Measurements from ENCODE around the gene BICRA.
A peak's percentile ranks its signal among the peaks of the same experiment; 100 is the strongest.
"Not testable (repeated sequence)": the region's sequence is repeated elsewhere in the genome, so short reads cannot be mapped to it uniquely, and the experiment has no call there.

BICRA gene

DNA sequence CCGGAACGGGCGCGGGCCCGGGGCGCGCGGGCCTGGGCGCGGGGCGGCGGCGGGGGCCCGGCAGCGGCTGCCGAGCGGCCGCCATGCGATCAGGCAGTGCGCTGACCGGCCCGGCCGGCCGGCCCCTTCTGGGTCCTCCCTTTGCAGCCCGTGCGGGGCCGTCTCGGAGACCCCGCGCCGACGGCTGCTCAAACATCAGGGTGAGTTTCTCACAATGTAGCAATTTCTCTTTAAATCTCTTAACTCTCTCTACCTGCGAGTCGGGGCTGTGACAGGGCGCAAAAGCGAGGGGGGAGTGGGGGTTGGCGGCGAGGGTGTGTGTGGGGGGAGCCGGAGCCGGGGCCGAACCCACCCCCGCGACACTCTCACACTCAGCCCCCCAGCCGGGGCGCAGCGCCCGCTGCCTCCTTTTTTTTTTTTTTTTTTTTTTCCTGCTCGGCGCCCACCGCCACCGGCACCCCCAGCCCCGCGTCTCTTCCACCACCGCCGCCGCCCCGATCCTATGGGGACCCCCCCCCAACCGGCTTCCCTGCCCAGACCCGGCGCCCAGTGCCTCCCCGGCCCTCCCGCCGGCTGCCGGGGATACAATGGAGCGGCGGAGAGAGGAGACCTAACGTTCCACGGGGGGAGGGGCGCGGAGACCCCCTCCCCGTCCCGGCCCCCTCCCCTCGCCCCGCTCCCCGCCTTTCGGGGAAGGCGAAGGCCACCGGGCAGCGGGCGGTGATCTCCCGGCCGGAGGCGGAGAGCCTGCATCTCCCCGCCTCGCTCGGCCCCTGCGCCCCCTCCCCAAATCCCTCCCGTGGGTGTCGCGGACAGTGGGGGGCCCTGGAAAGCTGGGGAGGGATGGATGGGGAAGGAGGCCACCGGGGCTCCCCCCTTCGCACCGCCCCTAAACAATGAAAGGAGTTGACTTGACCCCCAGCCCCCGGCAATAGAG is at the start of gene BICRA:
Gene BICRA, plus strand, starts transcription at position 166 of the 937 bp plus-strand sequence. CDS start 64,441 bp downstream, outside the sequence.
- peak; percentile 37 for DNase-seq

DNA sequence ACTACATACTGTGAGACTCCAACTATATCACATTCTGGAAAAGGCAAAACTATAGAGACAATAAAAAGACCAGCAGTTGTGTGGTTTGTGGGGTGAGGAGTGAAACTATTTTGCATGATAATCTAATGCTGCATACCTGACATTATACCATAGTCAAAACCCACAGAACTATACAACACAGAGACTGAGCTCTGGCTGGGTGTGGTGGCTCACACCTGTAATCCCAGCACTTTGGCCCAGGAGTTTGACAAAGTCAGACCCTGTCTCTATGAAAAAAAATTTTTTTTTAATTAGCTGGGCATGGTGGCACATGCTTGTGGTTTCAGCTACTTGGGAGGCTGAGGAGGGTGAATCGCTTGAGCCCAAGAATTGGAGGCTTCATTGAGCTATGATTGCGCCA is 47.9 kb upstream of the BICRA start:
- DNase-seq = peak; percentile 35

DNA sequence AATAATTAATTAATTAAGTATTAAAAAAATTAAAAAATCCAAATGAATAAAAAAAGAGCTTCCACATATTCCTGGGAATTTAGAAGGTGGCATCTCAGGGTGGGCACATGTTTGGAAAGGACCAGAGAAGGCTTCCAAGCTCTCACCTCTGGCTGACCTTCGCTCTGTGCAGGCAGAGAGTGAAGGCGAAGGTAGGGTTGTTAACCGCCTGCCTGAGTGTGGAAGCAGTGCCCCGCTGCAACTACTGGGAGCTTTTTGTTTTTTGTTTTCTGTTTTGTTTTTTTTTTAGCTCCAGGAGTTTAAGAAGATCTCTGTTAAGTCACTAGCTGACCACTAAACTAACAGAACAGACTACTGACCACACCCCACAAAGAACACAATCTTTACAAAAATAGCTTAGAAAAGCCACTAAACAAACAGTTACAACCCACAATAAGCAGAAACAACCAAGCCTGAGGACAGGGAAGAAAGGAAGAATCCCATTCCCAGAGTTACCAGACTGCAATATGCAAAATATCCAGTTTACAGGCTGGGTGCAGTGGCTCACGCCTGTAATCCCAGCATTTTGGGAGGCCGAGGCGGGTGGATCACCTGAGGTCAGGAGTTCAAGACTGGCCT is 47.4 kb upstream of the BICRA start:
- DNase-seq = no peak

DNA sequence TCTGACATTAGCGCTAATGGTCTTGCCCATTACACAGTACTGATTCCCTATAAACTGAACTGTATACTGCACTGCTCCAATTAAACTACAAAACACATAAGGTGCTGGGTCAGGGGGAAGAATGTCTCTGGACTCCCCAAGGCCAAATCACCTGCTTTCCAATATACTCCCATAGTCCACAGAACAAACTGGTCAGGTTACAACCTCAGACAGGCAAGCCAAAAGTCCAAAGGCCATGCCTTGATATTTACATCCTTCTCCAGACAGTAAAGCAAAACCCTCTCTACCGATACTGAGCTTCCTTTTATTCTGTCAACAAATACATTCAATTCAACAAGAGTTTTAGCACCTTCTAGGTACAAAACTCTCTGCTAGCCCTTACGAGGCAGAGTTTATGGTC is 44.9 kb upstream of the BICRA start:
- peak; percentile 51 for DNase-seq

DNA sequence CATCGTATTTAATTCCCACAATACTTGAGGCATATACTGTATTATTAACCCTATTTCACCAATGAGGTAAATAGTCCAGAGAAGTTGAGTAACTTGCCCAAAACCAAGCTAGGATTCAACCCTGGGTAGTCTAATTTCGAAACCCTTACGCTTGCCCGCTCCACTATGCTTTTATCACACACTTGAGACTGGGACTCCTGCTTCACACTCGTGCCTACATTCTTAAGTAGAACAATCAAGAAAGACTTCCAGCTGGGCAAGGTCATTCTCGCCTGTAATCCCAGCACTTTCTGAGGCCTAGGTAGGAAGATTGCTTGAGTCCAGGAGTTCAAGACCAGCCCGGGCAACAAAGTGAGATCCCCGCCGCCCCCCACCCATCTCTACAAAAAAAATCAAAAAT is 39.6 kb upstream of the BICRA start:
- DNase-seq = no peak

DNA sequence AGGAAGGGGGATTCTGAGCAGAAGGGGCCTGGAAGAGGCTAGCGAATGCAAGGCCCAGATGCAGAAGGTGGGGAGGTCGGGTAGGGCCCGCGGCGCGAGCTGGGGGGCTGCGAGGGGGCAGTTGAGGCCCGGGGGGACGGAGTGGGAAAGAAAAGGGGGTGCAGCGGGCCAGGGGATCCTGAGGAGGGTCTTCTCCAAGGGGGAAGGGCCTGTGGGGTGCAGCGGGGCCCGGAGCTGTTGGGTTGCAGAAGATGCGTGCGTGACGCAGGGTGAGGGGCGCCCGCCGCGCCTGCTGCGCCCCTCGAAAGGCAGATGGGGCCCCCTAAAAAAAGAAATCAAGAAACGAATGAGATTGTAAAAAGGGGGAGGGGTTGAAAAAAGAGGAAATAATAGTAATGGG is 36.3 kb upstream of the BICRA start:
- no peak for DNase-seq

DNA sequence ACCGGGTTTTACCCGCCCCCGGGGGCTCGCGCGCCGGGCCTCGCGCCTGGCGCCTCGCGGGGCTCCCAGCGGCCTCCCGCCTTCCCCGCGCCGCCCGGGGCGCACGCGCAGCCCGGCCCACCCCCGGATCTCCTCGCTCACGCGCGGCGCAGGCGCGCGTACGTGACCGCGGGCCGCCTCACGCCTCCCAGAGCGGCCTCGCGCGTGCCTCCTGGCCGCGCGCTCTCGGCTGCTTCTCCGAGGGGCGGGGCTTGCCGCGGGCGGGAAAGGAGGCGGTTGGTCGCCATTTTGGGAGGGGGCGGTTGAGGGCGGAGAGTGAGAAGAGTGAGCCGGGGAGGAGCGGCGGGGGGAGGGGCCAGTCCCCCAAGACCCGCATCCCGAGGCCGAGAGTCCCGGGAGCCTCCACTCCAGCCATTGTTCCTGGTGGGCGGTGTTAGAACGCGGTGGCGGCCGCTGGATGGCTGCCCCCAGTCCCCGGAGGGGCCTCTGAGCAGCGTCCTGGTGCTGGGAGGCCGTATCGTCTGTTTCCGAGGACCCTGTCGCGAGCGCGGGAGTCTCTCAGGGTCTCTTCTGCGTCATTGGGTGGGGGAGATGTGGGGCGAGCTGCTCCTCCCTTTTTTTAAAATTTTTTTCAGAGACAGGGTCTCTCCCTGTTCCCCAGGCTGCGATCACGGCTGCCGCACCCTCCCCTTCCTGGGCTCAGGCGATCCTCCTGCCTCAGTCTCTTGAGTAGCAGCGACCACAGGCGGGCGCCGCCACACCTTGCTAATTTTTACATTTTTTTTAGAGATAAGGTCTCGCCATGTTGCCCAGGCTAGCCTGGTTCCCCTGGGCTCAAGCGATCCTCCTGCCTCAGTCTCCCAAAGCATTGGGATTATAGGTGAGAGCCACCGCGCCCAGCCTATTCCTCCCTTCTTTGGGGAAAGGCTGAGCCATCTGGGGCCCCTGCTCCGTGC is 35.6 kb upstream of the BICRA start, which contains the start of gene ZNF541:
Gene ZNF541, minus strand, starts transcription at position 78 of the 956 bp plus-strand sequence. CDS start 17,292 bp downstream, outside the sequence.
- no peak for DNase-seq

DNA sequence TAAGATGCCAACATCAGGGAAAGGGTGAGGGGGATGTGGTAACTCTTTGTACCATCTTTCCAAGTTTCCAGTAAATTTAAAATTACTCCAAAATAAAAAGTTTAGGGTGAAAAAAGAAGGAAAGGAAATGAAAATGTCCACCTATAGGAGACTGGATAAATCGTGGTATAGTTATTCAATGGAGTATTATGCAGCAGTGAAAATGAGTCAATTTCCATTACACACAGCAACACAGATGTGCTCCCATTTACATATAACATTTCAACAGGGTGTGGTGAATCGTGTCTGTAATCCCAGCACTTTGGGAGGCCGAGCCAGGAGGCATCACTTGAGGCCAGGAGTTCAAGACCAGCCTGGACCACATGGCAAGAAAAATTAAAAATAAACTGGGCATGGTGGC is 28.5 kb upstream of the BICRA start:
- DNase-seq = no peak

DNA sequence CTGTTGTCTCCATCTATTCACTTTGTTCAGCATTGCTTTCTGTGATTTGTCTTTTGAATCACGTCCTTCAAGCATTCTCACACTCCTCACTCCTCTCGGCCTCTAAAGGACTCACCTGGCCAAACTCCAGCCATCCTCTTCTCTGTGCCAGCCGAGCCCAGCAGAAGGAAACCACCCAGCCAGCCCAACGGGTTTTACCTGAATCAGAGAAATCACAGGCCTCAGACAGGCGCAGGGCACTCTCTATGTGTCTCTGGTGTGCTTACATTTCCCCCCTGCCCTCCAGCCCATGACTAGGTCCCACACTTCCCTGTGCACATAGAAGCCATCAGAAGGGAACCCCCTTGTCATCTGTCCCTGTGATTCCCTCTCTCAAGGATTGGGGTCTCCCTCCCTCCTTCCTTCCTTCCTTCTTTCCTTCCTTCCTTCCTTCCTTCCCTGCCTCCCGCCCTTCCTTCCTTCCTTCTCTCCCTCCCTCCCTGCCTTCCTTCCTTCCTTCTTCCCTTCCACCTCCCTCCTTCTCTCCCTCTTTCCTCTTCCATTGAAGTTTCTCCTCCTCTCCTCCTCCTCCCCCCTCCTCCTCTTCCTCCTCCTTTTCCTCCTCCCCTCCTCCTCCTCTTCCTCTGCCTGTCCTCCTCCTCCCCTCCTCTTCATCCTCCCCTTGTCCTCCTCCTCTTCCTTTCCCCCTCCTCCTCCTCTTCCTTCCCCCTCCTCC is 27.2 kb upstream of the BICRA start:
- no peak for DNase-seq

DNA sequence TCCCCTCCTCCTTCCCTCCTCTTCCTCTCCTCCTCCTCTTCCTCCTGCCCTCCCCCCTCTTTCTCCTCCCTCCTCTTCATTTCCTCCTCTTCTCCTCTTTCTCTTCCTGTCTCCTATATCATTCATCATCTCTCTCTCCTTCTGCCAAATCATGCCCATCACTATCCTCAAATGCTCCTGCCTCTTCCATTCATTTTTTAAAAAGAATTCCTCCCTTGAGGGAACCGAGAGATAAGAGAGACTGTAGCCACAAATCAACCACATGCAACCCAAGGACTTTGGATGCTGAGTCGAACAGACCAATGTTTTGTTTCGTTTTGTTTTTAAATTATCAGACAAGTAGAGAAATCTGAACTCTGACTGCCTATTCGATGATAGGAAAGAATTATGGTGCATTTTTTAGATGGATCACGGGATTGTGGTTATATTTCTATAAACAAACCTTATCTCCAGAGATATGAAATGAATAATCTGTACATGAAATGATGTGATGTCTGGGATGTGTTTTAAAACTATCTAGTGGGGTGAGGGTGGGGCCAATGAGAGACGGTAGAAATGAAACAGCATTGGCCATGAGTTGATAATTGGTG is 26.5 kb upstream of the BICRA start:
- DNase-seq = no peak

DNA sequence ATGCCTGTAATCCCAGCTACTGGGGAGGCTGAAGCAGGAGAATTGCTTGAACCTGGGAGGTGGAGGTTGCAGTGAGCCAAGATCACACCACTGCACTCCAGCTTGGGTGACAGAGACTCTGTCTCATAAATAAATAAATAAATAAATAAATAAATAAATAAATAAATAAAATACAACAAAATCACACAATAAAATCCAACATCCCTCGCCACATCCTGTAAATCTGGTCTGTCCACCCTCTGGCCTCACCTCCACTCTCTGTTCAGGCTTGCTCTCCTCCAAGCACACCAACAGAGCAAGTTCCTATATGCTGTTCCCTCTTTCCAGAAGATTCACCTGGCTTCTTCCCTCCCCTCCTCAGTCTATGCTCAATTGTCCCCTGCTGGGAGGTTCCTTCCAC is 25.8 kb upstream of the BICRA start:
- not testable (repeated sequence) for DNase-seq

DNA sequence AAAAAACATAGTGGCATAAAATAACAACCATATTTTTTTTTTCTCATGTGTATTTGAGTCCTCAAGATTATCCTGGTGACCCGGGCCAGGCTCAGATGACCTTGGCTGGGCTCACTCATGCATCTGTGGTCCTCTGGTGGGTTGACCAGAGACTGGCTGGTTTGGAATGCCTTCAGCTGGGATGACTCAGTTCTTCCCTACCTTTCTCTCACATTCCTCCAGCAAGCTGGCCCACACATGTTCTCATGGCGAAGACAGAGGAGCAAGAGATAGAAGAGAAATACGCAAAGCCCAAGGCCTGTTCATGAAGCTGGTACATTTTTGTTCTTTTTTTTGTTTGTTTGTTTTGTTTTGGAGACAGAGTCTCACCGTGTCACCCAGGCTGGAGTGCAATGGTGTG is 21.6 kb upstream of the BICRA start:
- DNase-seq = no peak

DNA sequence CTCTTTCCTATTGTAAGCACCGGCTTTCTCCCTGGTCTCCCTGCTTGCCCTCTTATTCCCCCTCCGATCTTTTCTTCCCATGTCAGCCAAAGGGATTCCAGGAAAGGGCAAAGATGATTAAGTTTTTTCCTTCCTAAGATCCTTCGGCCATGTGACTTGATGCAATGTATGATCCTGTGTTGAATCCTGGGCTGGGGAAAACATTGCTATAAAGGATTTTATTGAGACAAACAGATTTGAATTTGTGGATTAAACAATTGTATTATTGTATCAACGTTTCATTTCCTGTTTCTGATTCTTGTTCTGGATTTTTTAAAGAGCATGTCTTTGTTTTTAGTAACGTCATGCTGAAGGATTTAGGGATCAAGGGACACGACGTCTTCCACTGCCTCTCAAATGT is 19.1 kb upstream of the BICRA start:
- no peak for DNase-seq

DNA sequence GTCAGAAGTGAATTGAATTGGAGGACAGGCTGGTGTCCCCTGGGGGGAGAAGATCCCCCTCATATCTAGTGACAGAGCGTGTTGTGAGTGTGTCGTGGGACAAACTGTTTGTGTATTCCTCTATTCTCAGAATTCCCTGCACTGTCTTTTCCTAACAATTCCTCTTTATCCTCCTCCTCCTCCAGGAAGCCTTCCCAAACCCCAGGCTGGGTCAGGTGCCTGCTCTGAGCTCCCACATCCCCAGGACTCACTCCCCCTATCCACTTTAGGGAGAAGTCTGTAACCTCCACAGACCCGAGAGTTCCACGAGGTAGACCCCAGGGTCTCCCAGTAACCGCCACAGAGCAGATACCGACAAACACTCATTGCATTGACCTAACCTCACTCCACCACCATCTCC is 15.1 kb upstream of the BICRA start:
- DNase-seq = no peak

DNA sequence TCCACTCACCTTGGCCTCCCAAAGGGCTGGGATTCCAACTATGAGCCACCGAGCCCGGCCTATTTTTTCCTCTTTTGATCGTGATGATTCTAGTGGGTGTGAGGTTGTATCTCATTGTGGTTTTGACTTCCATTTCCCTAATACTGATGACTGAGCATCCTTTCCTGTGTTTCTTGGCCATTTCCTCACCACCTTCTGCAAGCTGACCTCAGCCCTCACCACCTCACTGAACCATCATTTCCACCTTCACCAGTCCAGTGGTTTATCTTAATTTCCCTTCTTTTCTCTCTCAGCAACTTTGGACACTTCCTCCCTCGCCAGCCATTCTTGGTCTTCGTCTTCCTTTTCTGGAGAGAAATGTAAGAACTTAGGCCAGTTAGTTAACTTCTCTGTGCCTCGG is 13.0 kb upstream of the BICRA start:
- no peak for DNase-seq

DNA sequence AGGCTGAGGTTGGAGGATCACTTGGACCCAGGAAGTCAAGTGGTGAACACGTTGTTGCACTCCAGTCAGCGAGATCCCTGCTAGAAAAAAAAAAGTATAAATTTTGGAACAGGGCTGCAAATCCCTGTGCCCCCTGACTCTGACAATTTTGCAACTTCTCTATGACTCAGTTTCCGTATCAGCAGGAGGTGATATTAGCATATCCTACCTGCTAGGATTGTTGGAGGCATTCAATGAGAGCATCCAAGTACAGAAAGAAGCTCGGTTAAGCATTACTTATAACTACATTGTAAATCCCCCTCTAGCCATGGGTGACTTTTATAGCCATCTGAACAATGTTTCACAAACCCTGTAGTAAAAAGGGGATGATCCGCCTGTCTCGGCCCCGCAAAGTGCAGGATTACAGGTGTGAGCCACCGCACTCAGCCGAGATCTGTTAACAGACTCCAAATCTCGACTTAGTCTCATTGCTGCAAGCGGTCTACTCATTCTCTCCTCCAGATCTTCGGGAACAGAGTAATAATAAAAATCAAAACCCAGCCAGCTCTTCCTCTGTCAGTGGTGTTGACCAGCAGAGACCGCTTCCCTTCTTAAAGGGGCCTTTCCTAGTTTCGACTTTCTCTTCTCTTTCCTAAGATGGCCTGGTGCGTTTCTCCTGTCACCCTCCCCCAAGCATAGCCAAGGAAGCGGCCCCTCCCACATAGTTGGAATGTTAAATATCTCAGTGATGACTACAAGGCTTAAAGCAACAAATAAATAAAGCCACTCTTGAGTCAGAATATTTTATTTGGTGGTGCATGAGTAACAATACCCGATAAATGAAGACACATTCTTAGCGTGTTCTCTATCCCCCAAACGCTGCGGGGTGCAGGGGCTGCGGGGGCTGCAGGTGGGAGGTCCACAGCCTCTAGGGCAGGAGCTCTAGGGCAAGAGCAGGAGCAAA is 10.3 kb upstream of the BICRA start:
- no peak for DNase-seq

DNA sequence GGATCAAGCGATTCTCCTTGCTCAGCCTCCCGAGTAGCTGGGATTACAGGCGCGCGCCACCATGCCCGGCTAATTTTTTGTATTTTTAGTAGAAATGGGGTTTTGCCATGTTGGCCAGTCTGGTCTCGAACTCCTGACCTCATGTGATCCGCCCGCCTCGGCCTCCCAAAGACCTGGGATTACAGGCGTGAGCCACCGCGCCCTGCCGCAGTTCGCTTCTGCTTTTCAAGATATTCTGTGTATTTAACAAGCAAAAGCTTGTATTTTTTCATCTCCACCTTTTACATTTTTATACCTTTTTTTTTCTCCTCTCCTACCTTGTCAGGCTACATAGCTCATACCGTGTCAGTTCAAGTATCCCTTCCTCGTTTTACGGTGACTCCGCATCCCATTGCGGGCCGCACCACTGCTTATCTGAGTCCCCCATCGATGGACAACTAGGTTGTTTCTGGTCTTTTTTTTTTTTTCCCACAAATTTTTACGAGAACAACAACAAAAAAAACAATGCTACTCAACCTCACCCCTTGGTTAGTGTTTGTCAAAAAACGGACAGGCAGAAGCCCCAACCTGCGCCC is 9.2 kb upstream of the BICRA start:
- DNase-seq = not testable (repeated sequence)

DNA sequence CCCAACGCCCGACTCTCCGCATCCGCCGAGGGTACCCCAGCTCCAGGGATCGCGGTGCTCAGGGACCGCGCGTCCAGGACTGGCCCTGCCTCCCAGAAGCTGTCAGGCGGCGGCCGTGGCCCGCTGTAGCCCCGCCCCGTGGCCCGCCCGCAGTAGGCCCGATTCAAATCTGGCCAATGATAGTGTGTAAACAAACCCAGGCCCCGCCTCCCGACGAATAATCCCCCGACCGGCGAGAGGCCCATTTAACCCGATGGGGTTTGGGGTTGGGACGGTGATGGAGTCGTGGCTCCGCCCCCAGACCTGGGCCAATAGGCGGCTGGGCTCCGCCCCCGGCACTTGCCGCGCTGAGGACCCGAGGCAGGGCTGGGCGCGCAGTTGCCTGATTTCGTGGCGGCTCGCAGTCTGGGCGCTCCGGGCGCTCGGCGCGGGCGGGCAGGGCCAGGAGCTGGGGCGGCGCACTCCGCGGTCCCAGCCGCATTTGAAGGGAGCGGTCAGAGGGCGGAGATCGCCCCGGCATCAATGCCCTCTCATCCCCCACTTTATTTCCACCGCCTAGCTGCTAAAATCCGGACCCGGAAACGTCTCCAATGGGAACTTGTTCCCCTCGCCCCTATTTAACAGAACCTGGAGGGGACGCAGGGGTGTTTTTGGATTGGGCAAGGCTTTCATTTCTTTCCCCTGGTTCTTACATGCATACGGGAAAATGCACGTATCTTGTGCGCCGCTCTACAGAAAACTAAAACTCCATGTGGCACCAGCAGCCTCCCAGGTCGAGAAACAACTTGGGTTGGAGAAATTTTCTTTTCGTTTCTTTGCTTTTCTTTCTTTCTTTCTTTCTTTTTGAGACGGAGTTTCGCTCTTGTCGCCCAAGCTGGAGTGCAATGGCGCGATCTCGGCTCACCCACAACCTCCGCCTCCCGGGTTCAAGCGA is 8.4 kb upstream of the BICRA start:
- DNase-seq = peak; percentile 95

Measured in NCI-H526 treated with DMSO at 0.1 percent for 48 hours (cell line).